OCI-LY1 (cell line): ENCODE measurements around the gene STX5.
"Not testable (repeated sequence)": the region's sequence is repeated elsewhere in the genome, so short reads cannot be mapped to it uniquely, and the experiment has no call there.

Experiments
- H2AFZ ChIP-seq: fragments of 200-600 bp; sonication (generic), shearing (Covaris generic); 2 replicates; pipeline ENCODE4 v1.6.0; 2014; ENCODE audit warnings: antibody characterized with exemption, mild to moderate bottlenecking, low read length
- H3F3A ChIP-seq: fragments of 200-600 bp; sonication (generic), shearing (Covaris generic); 2 replicates; pipeline ENCODE4 v1.6.0; 2014; ENCODE audit warnings: mild to moderate bottlenecking, antibody characterized with exemption, low read length, moderate library complexity; ENCODE audit not compliant: insufficient read depth
- H3K27ac ChIP-seq: fragments of 200-600 bp; sonication (generic); 2 replicates; pipeline ENCODE4 v1.5.1; 2014; ENCODE audit warnings: low read length, mixed run types, mild to moderate bottlenecking, low read depth; ENCODE audit not compliant: poor library complexity, severe bottlenecking
- H3K27me3 ChIP-seq: fragments of 200-600 bp; sonication (generic); 2 replicates; pipeline ENCODE4 v1.6.0; 2014; ENCODE audit warnings: antibody characterized with exemption, mild to moderate bottlenecking, low read length, moderate library complexity; ENCODE audit not compliant: insufficient read depth
- H3K36me3 ChIP-seq: fragments of 200-600 bp; sonication (generic); 2 replicates; pipeline ENCODE4 v1.6.1; 2014; ENCODE audit warnings: mild to moderate bottlenecking, antibody characterized with exemption, low read length, moderate library complexity, mixed read lengths; ENCODE audit not compliant: insufficient read depth
- H3K4me1 ChIP-seq: fragments of 200-600 bp; sonication (generic); 2 replicates; pipeline ENCODE4 v1.5.1; 2014; ENCODE audit warnings: mild to moderate bottlenecking, low read length, moderate library complexity; ENCODE audit not compliant: insufficient read depth, severe bottlenecking
- H3K4me2 ChIP-seq: fragments of 200-600 bp; sonication (generic), shearing (Covaris generic); 2 replicates; pipeline ENCODE4 v1.6.1; 2014; ENCODE audit warnings: low read length
- H3K4me3 ChIP-seq: fragments of 200-600 bp; sonication (generic); 2 replicates; pipeline ENCODE4 v1.5.1; 2014; ENCODE audit warnings: low read length, low read depth, mild to moderate bottlenecking, mixed read lengths; ENCODE audit not compliant: poor library complexity, severe bottlenecking
- H3K79me2 ChIP-seq: fragments of 200-600 bp; shearing (Covaris generic); 2 replicates; pipeline ENCODE4 v1.6.1; 2016; ENCODE audit warnings: mixed run types, low read length, mixed read lengths; ENCODE audit not compliant: insufficient read depth
- H3K9ac ChIP-seq: fragments of 200-600 bp; sonication (generic), shearing (Covaris generic); 2 replicates; pipeline ENCODE4 v1.6.1; 2014; ENCODE audit warnings: mild to moderate bottlenecking, low read length, mixed read lengths
- H3K9me2 ChIP-seq: fragments of 200-600 bp; sonication (generic), shearing (Covaris generic); 2 replicates; pipeline ENCODE4 v1.6.1; 2014; ENCODE audit warnings: low read depth, mild to moderate bottlenecking, low read length, mixed read lengths
- H3K9me3 ChIP-seq: fragments of 200-600 bp; shearing (Covaris generic); 2 replicates; pipeline ENCODE4 v1.6.1; 2014; ENCODE audit warnings: low read length, mixed read lengths
- H4K20me1 ChIP-seq: fragments of 200-600 bp; sonication (generic), shearing (Covaris generic); 2 replicates; pipeline ENCODE4 v1.6.0; 2016; ENCODE audit warnings: mild to moderate bottlenecking, low read length; ENCODE audit not compliant: insufficient read depth
- EZH2 ChIP-seq: fragments of 200-600 bp; sonication (generic), shearing (Covaris generic); IDR thresholded peaks from 2 replicates; pipeline ENCODE4 v1.8.0; 2017; ENCODE audit warnings: borderline replicate concordance, mixed run types, mild to moderate bottlenecking, antibody characterized with exemption, low read length, moderate library complexity, mixed read lengths
- TF ChIP-seq, protein P1 (sequence below): fragments of 200-600 bp; sonication (generic), shearing (Covaris generic); IDR thresholded peaks from 2 replicates; pipeline ENCODE4 v1.5.1; 2017; ENCODE audit warnings: mild to moderate bottlenecking, antibody characterized with exemption, low read length, moderate library complexity, mixed read lengths

The STX5 gene

DNA sequence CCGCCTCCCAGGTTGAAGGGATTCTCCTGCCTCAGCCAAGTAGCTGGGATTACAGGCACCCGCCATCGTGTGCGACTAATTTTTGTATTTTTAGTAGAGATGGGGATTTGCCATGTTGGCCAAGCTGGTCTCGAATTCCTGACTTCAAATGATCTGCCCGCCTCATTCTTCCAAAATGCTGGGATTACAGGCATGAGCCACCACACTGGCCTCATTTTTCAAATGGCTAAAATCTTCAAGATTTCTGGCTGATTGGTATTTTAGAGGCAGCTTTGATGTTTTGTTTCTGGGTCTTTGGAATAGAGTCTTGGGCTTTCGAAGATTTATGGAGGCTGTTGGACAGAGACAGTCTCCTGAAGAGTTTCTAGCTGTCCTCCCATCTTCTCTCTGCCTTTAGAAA, 43.0 kb upstream of the STX5 start:
- Histone ChIP-seq H3K9me2 (no peaks in the 10 kb centered on the region), H3K9ac (no peak overlapping the region), H3K36me3 (peaks cover 75% of the 10 kb centered on the region), H2AFZ (no peak overlapping the region), H3K4me3 (no peak overlapping the region), H3K9me3 (no peaks in the 10 kb centered on the region), H3K79me2 (peaks cover 3% of the 10 kb centered on the region; the same call in 1 of the 2 replicates), H3K27ac (no peak overlapping the region), H3K27me3 (no peaks in the 10 kb centered on the region), H4K20me1 (no peaks in the 10 kb centered on the region), H3F3A (no peaks in the 10 kb centered on the region), H3K4me1 (peaks cover 4% of the 10 kb centered on the region), H3K4me2 (no peak overlapping the region)
- TF ChIP-seq EZH2 = no peak
- TF ChIP-seq, protein P1, sequence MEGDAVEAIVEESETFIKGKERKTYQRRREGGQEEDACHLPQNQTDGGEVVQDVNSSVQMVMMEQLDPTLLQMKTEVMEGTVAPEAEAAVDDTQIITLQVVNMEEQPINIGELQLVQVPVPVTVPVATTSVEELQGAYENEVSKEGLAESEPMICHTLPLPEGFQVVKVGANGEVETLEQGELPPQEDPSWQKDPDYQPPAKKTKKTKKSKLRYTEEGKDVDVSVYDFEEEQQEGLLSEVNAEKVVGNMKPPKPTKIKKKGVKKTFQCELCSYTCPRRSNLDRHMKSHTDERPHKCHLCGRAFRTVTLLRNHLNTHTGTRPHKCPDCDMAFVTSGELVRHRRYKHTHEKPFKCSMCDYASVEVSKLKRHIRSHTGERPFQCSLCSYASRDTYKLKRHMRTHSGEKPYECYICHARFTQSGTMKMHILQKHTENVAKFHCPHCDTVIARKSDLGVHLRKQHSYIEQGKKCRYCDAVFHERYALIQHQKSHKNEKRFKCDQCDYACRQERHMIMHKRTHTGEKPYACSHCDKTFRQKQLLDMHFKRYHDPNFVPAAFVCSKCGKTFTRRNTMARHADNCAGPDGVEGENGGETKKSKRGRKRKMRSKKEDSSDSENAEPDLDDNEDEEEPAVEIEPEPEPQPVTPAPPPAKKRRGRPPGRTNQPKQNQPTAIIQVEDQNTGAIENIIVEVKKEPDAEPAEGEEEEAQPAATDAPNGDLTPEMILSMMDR = no peak

DNA sequence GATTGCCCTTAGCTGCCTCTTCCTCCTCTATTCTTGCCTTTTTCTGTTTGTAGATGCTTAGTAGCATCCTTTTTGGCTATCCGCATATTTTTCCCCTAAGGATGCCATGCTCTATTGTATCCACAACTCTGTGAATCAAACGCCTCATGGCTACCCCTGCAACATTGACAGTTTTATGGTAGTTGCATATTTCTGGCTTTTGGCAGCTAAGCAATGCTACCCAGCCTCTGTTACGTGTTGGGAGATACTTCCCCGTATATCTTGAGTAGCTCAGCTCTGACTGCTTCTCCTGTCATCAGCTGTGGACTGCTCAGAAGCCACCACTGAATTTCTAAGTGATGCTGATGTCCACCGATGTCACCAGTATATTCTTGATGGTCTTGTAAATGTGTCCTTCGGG, 33.8 kb upstream of the STX5 start:
- Histone ChIP-seq H3K9ac (no peak overlapping the region), H3K27me3 (no peaks in the 10 kb centered on the region), H3K4me2 (no peak overlapping the region), H3K9me3 (no peaks in the 10 kb centered on the region), H2AFZ (no peak overlapping the region), H3K4me3 (no peak overlapping the region), H3F3A (no peaks in the 10 kb centered on the region), H4K20me1 (no peaks in the 10 kb centered on the region), H3K36me3 (peaks cover 57% of the 10 kb centered on the region), H3K79me2 (peaks cover 72% of the 10 kb centered on the region), H3K27ac (no peak overlapping the region), H3K9me2 (no peaks in the 10 kb centered on the region), H3K4me1 (peaks cover 27% of the 10 kb centered on the region)
- no peak for TF ChIP-seq EZH2
- TF ChIP-seq, protein P1 = no peak

DNA sequence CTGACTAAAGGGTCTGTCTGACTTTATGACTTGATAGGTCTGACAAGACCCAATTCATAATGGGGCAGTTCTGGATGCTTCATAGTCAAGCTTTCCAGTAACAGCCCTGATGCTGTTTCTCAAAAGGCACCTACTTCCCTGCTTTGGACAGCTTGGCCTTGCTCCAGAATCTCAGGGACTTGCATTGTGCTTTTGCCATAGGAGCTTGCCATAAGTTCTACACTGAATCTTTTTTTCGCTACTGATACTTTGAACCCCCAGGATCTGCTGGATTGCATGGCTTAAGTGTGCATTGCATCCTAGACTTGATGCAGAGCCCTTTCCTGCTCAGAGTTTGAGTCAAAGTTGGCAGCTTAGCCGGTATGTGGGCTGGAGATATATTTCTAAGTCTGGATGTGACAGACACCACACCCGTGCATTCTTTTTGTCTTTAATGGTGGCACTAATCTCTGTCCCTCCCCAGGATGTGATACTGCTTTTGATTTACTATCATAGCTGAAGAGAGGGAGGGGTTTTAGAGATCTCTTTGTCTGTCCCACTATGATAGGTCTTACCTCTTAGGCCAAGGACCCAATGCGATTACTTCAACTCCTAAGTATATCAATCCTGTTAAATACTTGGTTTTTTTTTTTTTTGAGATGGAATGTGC, 32.0 kb upstream of the STX5 start:
- Histone ChIP-seq H4K20me1 (no peaks in the 10 kb centered on the region), H3K9me2 (no peaks in the 10 kb centered on the region), H3K27me3 (no peaks in the 10 kb centered on the region), H3K36me3 (peaks cover 56% of the 10 kb centered on the region), H3K79me2 (peaks cover 63% of the 10 kb centered on the region), H3K9me3 (no peaks in the 10 kb centered on the region), H3F3A (no peaks in the 10 kb centered on the region), H3K4me2 (no peak overlapping the region), H2AFZ (no peak overlapping the region), H3K9ac (no peak overlapping the region; the same call in 1 of the 2 replicates), H3K27ac (no peak overlapping the region), H3K4me3 (no peak overlapping the region), H3K4me1 (peaks cover 42% of the 10 kb centered on the region)
- TF ChIP-seq, protein P1 = no peak
- no peak for TF ChIP-seq EZH2

DNA sequence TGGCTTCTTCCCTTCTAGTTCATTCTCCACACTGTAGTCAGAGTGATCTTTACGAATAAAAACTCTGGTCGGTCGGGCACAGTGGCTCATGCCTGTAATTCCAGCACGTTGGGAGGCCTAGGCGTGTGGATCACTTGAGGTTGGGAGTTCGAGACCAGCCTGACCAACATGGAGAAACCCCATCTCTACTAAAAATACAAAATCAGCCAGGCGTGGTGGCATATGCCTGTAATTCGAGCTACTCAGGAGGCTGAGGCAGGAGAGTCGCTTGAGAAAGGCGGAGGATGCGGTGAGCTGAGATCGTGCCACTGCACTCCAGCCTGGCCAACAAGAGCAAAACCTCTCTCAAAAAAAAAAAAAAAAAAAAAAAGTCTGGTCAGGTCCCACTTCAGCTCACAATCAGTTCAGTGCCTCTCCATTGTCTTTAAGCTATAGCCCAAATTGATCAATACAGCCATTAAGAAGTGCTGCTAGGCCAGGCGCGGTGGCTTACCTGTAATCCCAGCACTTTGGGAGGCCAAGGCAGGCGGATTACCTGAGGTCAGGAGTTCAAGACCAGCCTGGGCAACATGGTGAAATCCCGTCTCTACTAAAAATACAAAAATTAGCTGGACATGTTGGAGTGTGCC, 29.8 kb upstream of the STX5 start:
- peak overlapping the region; percentile 24 for H3K4me3 ChIP-seq
- peaks cover 43% of the 10 kb centered on the region for H3K36me3 ChIP-seq
- peaks cover 63% of the 10 kb centered on the region for H3K79me2 ChIP-seq

More for the DNA sequence above, 29.8 kb upstream of the STX5 start:
- not testable (repeated sequence) for H3K9me3 ChIP-seq, H3F3A ChIP-seq, H3K9me2 ChIP-seq, H3K27me3 ChIP-seq, H2AFZ ChIP-seq, H4K20me1 ChIP-seq
- Histone ChIP-seq H3K9ac (peak overlapping the region; percentile 23; the same call in 1 of the 2 replicates), H3K4me1 (peaks cover 59% of the 10 kb centered on the region), H3K4me2 (peak overlapping the region; percentile 51), H3K27ac (peak overlapping the region; percentile 73)
